PC-3 (cell line): Measurements from ENCODE around the gene DHX57. TPM values are rescaled to one million over a fixed set of nuclear protein-coding genes. Genes with fewer than 3 reads are reported as not detected.

Experiments used
- ATAC-seq: fragments of 200-7000 bp; cut with Tn5 transposase; 2 replicates; pipeline ENCODE4 v1.9.1; 2020; ENCODE audit warnings: mild to moderate bottlenecking, moderate library complexity
- BruUV-seq: library from RNA; stranded (reverse); fragments of 400-500 nt; replicated peaks from 2 replicates; lab custom pipeline; 2021; lab: Mats Ljungman, UMichigan
- CTCF ChIA-PET: fragments of 300-600 bp; sonication (Branson Sonifier 250); formaldehyde crosslinking; loops from one replicate; lab custom pipeline; 2022; ENCODE audit warnings: antibody characterized with exemption; lab: Charles Lee
- POLR2A ChIA-PET: fragments of 300-600 bp; sonication (Branson Sonifier 250); formaldehyde crosslinking; loops from one replicate; lab custom pipeline; 2022; ENCODE audit warnings: antibody characterized with exemption; ENCODE audit not compliant: unreplicated experiment; lab: Charles Lee
- DNase-seq: peaks from one replicate; pipeline ENCODE4 v3.0.0-alpha.2; 2015
- H2AFZ ChIP-seq: fragments of 300-600 bp; sonication (generic); 2 replicates; pipeline ENCODE4 v1.6.0; 2016; ENCODE audit warnings: antibody characterized with exemption, low read length
- H3F3A ChIP-seq: fragments of 300-600 bp; sonication (generic); one replicate; pipeline ENCODE4 v1.6.0; 2017; ENCODE audit warnings: antibody characterized with exemption, low read length, control low read depth, mild to moderate bottlenecking; ENCODE audit not compliant: unreplicated experiment
- H3K27ac ChIP-seq: fragments of 300-600 bp; sonication (generic); 2 replicates; pipeline ENCODE4 v1.5.1; 2016; ENCODE audit warnings: mild to moderate bottlenecking, low read length
- H3K27me3 ChIP-seq: fragments of 300-600 bp; sonication (generic); 2 replicates; pipeline ENCODE4 v1.6.1; 2016; ENCODE audit warnings: low read length, mixed read lengths
- H3K36me3 ChIP-seq: fragments of 300-600 bp; sonication (generic); 2 replicates; pipeline ENCODE4 v1.6.1; 2016; ENCODE audit warnings: low read depth, mixed run types, low read length, mixed read lengths
- H3K4me1 ChIP-seq: fragments of 300-600 bp; sonication (generic); 2 replicates; pipeline ENCODE4 v1.5.1; 2016; ENCODE audit warnings: low read length; ENCODE audit not compliant: insufficient read depth
- H3K4me2 ChIP-seq: fragments of 300-600 bp; sonication (generic); 2 replicates; pipeline ENCODE4 v1.6.0; 2016; ENCODE audit warnings: low read length
- H3K4me3 ChIP-seq: fragments of 300-600 bp; sonication (generic); 2 replicates; pipeline ENCODE4 v1.5.1; 2016; ENCODE audit warnings: mild to moderate bottlenecking, low read length, mixed read lengths
- H3K79me2 ChIP-seq: fragments of 300-600 bp; sonication (generic); 2 replicates; pipeline ENCODE4 v1.6.1; 2017; ENCODE audit warnings: low read length, mixed read lengths
- H3K9ac ChIP-seq: fragments of 300-600 bp; sonication (generic); 2 replicates; pipeline ENCODE4 v1.6.0; 2016; ENCODE audit warnings: mild to moderate bottlenecking, low read length
- H3K9me2 ChIP-seq: fragments of 300-600 bp; sonication (generic); replicated peaks from 2 replicates; pipeline ENCODE4 v1.6.1; 2016; ENCODE audit warnings: mixed run types, low read length, mixed read lengths
- H3K9me3 ChIP-seq: fragments of 300-600 bp; sonication (generic); 2 replicates; pipeline ENCODE4 v1.6.1; 2016; ENCODE audit warnings: low read length, mixed read lengths
- H4K20me1 ChIP-seq: fragments of 300-600 bp; sonication (generic); 2 replicates; pipeline ENCODE4 v1.6.1; 2016; ENCODE audit warnings: low read length, mixed read lengths
- EZH2 ChIP-seq: fragments of 300-600 bp; sonication (generic); IDR thresholded peaks from one replicate; pipeline ENCODE4 v1.6.1; 2017; ENCODE audit warnings: antibody characterized with exemption, mild to moderate bottlenecking, low read length; ENCODE audit not compliant: unreplicated experiment
- EZH2phosphoT487 ChIP-seq: fragments of 300-600 bp; sonication (generic); IDR thresholded peaks from 2 replicates; pipeline ENCODE4 v1.6.1; 2018; ENCODE audit warnings: mild to moderate bottlenecking, antibody characterized with exemption, low read length, borderline replicate concordance
- intact Hi-C: fragments of 100-400 bp; cut with micrococcal nuclease; formaldehyde crosslinking; loops from 2 replicates; pipeline ENCODE4 v1.9.0; 2023
- total RNA-seq: library from RNA; depleted of rRNA; stranded (reverse); fragments of >200 nt; gene quantifications from 2 replicates; pipeline ENCODE4 v1.2.3, GENCODE V29; 2014
- TF ChIP-seq, protein P1 (sequence below): fragments of 300-600 bp; sonication (generic); conservative IDR thresholded peaks from 2 replicates; pipeline ENCODE4 v1.5.1; 2017; ENCODE audit warnings: antibody characterized with exemption, low read depth, mild to moderate bottlenecking, low read length

The DHX57 gene
- total RNA-seq, 1 experiment from 2014 or later: 17.5 TPM

DNA sequence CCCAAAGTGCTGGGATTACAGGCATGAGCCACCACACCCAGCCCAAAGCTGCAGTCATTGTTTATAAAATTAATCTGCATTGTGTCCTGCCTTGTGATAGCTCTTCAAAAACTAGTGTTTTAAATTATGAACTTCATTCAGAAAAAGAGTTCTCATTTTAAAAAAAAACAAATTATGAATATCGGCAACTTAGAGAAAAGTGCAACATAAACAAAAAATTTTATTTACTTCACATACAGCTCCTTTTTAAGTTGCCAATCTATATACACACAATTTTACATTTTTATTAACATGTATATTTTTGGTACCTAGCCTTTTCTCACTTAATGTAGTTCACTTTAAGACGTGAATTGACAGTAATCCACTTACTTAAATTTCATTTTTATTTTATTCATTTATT lies 50.8 kb downstream of the DHX57 start:
- ATAC-seq (no peak), DNase-seq (no peak)
- H3F3A ChIP-seq: no peaks in the 10 kb centered on the region
- H3K9ac ChIP-seq: no peak overlapping the region
- no peaks in the 10 kb centered on the region for H3K27me3 ChIP-seq
- peaks cover 8% of the 10 kb centered on the region; the same call in 1 of the 2 replicates for H3K4me1 ChIP-seq
- TF ChIP-seq, protein P1, sequence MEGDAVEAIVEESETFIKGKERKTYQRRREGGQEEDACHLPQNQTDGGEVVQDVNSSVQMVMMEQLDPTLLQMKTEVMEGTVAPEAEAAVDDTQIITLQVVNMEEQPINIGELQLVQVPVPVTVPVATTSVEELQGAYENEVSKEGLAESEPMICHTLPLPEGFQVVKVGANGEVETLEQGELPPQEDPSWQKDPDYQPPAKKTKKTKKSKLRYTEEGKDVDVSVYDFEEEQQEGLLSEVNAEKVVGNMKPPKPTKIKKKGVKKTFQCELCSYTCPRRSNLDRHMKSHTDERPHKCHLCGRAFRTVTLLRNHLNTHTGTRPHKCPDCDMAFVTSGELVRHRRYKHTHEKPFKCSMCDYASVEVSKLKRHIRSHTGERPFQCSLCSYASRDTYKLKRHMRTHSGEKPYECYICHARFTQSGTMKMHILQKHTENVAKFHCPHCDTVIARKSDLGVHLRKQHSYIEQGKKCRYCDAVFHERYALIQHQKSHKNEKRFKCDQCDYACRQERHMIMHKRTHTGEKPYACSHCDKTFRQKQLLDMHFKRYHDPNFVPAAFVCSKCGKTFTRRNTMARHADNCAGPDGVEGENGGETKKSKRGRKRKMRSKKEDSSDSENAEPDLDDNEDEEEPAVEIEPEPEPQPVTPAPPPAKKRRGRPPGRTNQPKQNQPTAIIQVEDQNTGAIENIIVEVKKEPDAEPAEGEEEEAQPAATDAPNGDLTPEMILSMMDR: no peak
- TF ChIP-seq EZH2 (no peak), EZH2phosphoT487 (no peak)
- H3K9me2 ChIP-seq: no peaks in the 10 kb centered on the region
- intact Hi-C loops: no loop called here
- H4K20me1 ChIP-seq: no peaks in the 10 kb centered on the region
- H3K79me2 ChIP-seq: no peaks in the 10 kb centered on the region
- no peak overlapping the region for H2AFZ ChIP-seq
- no peak overlapping the region for H3K4me3 ChIP-seq
- POLR2A ChIA-PET: no interaction called here
- peaks cover 12% of the 10 kb centered on the region; the same call in 1 of the 2 replicates for H3K36me3 ChIP-seq
- H3K27ac ChIP-seq: no peak overlapping the region
- no peaks in the 10 kb centered on the region for H3K9me3 ChIP-seq
- CTCF ChIA-PET: no interaction called here
- BruUV-seq: no TSS peak
- H3K4me2 ChIP-seq: no peak overlapping the region

DNA sequence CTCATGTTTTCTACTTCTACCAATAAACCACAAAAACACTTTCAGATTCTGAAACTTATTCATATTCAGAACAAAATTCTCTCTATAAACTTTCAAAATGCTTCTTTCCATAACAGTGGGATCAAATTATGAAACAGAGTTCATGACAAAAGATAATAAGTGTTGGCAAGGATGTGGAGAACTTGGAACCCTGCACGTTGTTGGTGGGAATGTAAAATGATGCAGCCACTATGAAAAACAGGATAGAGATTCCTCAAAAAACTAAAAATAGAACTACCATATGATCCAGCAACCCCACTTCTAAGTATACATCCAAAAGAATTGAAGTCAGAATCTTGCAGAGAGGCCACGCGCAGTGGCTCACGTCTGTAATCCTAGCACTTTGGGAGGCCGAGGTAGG lies 52.3 kb downstream of the DHX57 start:
- Histone ChIP-seq H3K9ac (no peak overlapping the region), H3K27me3 (no peaks in the 10 kb centered on the region), H3K27ac (no peak overlapping the region), H3K9me2 (no peaks in the 10 kb centered on the region), H3K4me1 (peaks cover 8% of the 10 kb centered on the region; the same call in 1 of the 2 replicates), H2AFZ (no peak overlapping the region), H3K79me2 (no peaks in the 10 kb centered on the region), H3K4me2 (no peak overlapping the region), H3K9me3 (no peaks in the 10 kb centered on the region), H4K20me1 (no peaks in the 10 kb centered on the region), H3K4me3 (no peak overlapping the region), H3F3A (no peaks in the 10 kb centered on the region), H3K36me3 (peaks cover 15% of the 10 kb centered on the region; the same call in 1 of the 2 replicates)
- TF ChIP-seq EZH2phosphoT487: no peak
- TF ChIP-seq EZH2: no peak
- TF ChIP-seq, protein P1: no peak
- BruUV-seq: no TSS peak
- CTCF ChIA-PET: no interaction called here
- POLR2A ChIA-PET: no interaction called here
- intact Hi-C loops: no loop called here
- DNase-seq: no peak
- no peak for ATAC-seq

- Histone ChIP-seq H3K9me2 (no peaks in the 10 kb centered on the region), H2AFZ (no peak overlapping the region), H3K9me3 (no peaks in the 10 kb centered on the region), H3K4me2 (no peak overlapping the region), H3K27me3 (no peaks in the 10 kb centered on the region), H3K4me3 (no peak overlapping the region), H3K36me3 (peaks cover 18% of the 10 kb centered on the region), H4K20me1 (no peaks in the 10 kb centered on the region), H3K79me2 (no peaks in the 10 kb centered on the region), H3K9ac (no peak overlapping the region), H3K27ac (no peak overlapping the region), H3F3A (no peaks in the 10 kb centered on the region), H3K4me1 (no peaks in the 10 kb centered on the region)
- ChIA-PET CTCF (interaction anchor here (0.7 kb wide), 1 partner anchor 12 kb away, joined by 5 read pairs; no protein-coding TSS in a partner anchor), POLR2A (no interaction called here)
- BruUV-seq: no TSS peak
- no peak for ATAC-seq
- TF ChIP-seq, protein P1: no peak
- TF ChIP-seq EZH2: no peak
- no peak for TF ChIP-seq EZH2phosphoT487
- no peak for DNase-seq
- intact Hi-C loops: no loop called here
These were observed 57.2 kb downstream of the DHX57 start for GRCh38 chr2:38818565-38818964.
